Right kidney (tissue), 1 donor: ENCODE results near the gene PPP1R36.
A peak's percentile ranks its signal among the peaks of the same experiment; 100 is the strongest.
"Not testable (repeated sequence)": the region's sequence is repeated elsewhere in the genome, so short reads cannot be mapped to it uniquely, and the experiment has no call there.

ENCODE experiments used
- DNase-seq: peaks from one replicate; pipeline ENCODE4 v3.0.0-alpha.2; 2016

PPP1R36 gene

DNA sequence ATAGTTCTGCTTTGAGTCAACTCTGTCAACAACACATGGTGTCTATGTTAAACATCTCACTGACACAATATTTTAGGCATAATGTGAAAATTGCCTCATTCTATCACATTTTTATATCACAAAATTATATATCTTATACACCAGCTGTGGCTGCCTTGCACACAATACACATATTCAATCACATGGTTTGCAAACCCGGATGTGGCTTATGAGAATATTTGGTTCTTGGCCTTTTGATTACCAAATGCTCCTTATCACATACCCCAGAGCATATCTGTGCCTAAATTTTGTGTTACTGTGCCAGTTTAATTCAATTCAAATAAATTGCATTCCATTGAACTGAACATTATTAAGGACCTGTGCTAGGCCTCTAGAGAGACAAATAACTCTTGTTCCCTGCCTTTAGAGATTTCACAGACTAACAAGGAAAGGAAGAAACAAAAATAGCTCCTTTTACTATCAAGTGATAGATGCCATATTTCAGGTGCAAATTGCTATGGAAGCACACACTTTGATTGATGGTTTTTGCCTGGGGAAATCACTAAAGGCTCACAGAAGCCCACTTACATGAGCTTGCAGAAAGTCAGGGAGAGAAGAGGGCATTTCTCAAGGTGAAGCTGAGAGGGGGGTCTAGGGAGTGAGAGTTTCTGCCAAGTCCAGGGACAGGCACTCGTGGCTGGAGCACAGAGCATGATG is 63.4 kb downstream of the PPP1R36 start:
- DNase-seq = no peak

GRCh38 chr14:64614166-64614565 is 64.4 kb downstream of the PPP1R36 start:
- DNase-seq = no peak

- no peak for DNase-seq
These were observed 65.1 kb downstream of the PPP1R36 start for GRCh38 chr14:64614805-64615391.

DNA sequence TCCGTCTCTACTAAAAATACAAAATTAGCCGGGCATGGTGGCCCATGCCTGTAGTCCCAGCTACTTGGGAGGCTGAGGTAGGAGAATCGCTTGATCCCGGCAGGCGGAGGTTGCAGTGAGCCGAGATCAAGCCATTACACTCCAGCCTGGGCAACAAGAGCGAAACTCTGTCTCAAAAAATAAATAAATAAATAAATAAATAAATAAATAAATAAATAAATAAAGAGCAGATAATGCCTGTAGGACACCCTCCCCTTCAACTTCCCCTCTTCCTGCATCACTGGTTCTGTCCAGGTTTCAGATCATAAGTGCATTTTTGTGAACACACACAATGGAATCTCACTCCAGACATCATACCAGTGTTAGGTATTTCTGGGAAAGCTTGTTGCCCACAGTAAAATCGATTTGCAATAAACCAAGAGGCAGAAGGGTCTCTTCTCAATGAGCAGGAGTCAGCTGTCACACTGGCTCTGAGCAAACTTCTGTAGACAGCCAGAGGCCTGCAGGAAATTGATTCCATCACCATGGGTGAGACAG is 68.2 kb downstream of the PPP1R36 start:
- DNase-seq = not testable (repeated sequence)

- no peak for DNase-seq
These were observed 71.1 kb downstream of the PPP1R36 start for GRCh38 chr14:64620910-64621309.

DNA sequence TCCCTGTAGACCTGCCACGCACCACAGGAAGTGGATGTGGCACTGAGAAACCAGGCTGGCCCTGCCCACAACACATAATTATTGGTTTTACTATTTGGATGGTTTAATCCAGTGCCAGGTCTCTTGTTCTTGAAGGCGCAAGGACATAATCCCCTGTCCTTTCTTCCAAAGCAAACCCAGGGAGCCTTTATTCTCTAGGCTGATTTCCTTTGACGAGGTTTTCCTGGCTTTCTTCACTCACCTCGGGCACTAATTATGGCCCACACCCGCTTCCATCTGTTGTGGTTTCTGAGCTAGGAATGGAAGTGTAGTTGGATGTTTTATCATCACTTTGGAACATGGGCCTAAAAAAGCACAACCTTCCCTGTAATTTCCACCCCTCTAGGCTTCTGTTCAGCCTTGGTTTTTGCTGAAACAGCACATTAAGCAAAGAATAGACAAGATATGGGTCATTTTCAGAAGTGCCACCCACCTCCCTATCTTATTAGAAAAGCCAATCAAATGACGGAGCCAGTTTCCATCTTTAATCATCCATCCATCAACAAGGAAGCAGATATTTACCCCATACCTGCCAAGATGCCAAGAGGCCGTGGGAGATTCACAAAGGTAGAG is 73.9 kb downstream of the PPP1R36 start:
- DNase-seq = no peak

DNA sequence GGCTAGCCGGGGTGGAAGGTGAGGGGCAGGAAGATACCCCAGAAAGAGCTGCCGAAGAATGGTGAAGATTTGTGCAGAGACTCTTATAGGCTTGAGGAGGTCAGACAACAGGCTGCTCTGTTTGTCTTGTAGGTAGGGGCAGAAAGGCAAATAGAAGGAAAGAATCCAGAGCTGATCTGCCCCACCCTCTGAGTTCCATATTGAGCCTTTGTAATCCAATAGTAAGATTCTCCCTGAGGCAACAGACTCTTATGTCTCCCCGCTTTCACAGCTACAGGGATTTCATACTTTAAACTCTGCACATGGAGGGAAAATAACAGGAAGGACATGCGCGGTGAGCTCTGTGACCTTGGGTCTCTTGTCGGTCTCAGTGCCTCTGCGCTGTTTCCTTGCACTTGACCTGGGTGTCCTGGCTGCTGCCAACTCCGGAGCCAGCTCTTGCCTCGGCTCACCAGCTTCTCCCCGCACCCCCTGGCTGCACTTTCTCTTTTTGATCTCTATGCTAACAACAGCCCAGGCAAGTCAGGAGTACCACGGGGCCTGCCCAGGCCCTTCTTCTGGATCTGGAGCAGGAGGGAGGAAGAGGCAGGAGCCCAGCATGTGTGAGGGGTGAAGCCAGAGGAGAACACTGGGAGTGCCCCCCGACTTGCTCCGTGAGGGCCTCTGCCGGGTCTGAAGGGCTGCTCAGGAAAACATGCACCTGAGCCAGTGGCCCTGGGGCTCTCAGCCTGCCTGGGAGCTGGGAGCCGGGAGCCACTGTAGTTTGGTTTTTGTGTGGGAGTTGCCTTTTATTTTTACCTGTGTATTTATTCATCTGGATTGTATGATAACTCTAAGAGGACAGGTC is 75.8 kb downstream of the PPP1R36 start:
- DNase-seq = no peak

GRCh38 chr14:64628940-64629408 is 79.2 kb downstream of the PPP1R36 start:
- no peak for DNase-seq

DNA sequence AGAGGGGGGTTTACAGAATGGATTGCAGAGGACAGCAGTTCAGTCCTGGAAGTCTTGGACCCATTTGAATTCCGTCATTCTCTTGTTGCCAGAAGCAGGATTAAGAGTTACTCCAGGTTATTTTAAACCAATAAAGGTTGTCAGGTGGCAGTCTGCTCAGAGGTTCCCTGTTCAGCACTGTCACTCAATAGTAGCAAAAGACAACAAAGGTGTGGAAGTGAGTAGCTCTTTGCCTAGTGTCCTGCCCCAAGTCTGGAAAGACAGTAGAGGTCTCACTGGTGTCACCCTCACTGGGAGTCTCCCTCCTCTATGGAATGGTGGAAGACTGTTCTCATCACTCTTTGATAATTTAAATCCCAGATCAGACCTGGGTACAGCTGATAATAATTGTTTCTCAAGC is 81.0 kb downstream of the PPP1R36 start:
- DNase-seq = no peak

GRCh38 chr14:64631222-64631621 is 81.5 kb downstream of the PPP1R36 start:
- DNase-seq = not testable (repeated sequence)

- DNase-seq = no peak
These were observed 82.3 kb downstream of the PPP1R36 start for GRCh38 chr14:64632056-64632455.

- no peak for DNase-seq
These were observed 84.8 kb downstream of the PPP1R36 start for GRCh38 chr14:64634558-64634957.

DNA sequence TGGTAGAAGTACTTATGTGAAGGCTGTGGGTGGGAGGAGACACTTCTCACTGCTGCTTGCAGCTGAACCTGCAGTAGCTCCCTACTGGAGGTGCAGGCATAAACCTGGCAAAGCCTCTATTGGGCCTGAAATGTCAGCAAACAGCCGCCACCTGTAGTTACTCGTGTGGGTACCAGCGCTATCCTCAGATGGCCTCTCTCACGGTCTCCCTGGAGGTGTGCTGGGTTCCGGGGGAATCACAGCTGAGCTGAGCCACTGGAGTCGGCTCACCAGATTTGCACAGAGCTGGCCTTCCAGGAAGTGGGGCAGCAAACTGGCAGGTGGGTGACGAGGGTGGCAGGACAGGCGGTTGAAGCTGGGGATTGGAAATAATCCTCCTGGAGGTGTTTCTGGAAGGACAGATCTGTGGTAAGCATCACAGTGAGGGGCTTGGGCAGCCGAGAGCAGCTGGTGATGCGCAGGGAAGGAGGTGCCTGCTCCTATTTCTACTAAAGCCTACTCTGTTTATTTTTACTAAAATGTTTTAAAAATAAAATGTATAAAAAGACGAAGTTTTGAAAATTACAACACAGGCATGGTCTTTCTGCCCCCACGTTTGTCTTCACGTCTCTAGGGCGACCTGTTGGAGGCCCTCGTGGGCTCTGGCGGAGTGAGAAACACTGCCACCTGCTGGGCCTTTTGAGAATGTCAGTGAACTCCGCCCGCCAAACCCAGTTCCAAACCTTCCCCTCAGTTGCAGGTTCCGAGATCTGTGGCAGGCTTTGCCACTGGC is 86.6 kb downstream of the PPP1R36 start:
- DNase-seq = peak; percentile 72

- peak; percentile 34 for DNase-seq
These were observed 87.2 kb downstream of the PPP1R36 start for GRCh38 chr14:64636980-64637429.

GRCh38 chr14:64637735-64638473 is 88.1 kb downstream of the PPP1R36 start:
- no peak for DNase-seq

DNA sequence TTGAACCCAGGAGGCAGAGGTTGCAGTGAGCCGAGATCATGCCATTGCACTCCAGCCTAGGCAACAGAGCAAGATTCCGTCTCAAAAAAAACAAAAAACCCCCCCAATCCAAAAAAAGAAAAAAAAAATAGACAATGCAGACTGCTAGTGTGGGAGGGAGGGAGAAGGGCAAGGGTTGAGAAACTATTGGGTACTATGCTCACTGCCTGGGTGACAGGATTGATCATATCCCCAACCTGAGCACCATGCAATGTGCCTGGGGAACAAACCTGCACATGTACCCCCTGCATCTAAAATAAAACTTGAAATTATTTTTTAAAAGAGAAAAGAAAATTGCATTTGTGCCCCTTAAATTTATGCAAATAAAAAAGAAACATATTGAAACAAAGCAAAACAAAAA is 88.9 kb downstream of the PPP1R36 start:
- DNase-seq = no peak
